ENCODE data around the gene IRF2BP2.

IRF2BP2 gene

GRCh38 chr1:234633246-234634003, 23.4 kb upstream of the IRF2BP2 start:
- no peak for DNase-seq

- DNase-seq = no peak
Measured at GRCh38 chr1:234632225-234632624, 22.2 kb upstream of the IRF2BP2 start.

GRCh38 chr1:234631721-234632125, 21.7 kb upstream of the IRF2BP2 start:
- no peak for DNase-seq

GRCh38 chr1:234629026-234629425, 19.0 kb upstream of the IRF2BP2 start:
- no peak for DNase-seq

- no peak for DNase-seq
Measured at GRCh38 chr1:234628089-234628488, 18.1 kb upstream of the IRF2BP2 start.

GRCh38 chr1:234627009-234627950, 17.3 kb upstream of the IRF2BP2 start:
- no peak for DNase-seq

GRCh38 chr1:234626391-234626790, 16.4 kb upstream of the IRF2BP2 start:
- no peak for DNase-seq

- no peak for DNase-seq
Measured at GRCh38 chr1:234624724-234625117, 14.7 kb upstream of the IRF2BP2 start.

- no peak for DNase-seq
Measured at GRCh38 chr1:234621657-234622335, 11.8 kb upstream of the IRF2BP2 start.

- no peak for DNase-seq
Measured at GRCh38 chr1:234621127-234621468, 11.1 kb upstream of the IRF2BP2 start.

- no peak for DNase-seq
Measured at GRCh38 chr1:234620272-234621126, 10.5 kb upstream of the IRF2BP2 start.

GRCh38 chr1:234619794-234620247, 9.8 kb upstream of the IRF2BP2 start:
- no peak for DNase-seq

GRCh38 chr1:234619071-234619480, 9.1 kb upstream of the IRF2BP2 start:
- DNase-seq = no peak

- DNase-seq = no peak
Measured at GRCh38 chr1:234618737-234619049, 8.7 kb upstream of the IRF2BP2 start.

- DNase-seq = no peak
Measured at GRCh38 chr1:234617986-234618736, 8.2 kb upstream of the IRF2BP2 start.

GRCh38 chr1:234617131-234617985, 7.4 kb upstream of the IRF2BP2 start:
- DNase-seq = peak; percentile 46

GRCh38 chr1:234616644-234617043, 6.7 kb upstream of the IRF2BP2 start:
- DNase-seq = no peak

GRCh38 chr1:234614081-234614489, 4.1 kb upstream of the IRF2BP2 start:
- DNase-seq = no peak

- DNase-seq = peak; percentile 54
Measured at GRCh38 chr1:234613128-234613875, 3.3 kb upstream of the IRF2BP2 start.

Data from hematopoietic multipotent progenitor cell treated with erythropoietin and hydrocortisone succinate and interleukin-3 and kit ligand, for 6 days (in vitro differentiated cells).